ENCODE results near the gene SLC66A2.

Gene SLC66A2

DNA sequence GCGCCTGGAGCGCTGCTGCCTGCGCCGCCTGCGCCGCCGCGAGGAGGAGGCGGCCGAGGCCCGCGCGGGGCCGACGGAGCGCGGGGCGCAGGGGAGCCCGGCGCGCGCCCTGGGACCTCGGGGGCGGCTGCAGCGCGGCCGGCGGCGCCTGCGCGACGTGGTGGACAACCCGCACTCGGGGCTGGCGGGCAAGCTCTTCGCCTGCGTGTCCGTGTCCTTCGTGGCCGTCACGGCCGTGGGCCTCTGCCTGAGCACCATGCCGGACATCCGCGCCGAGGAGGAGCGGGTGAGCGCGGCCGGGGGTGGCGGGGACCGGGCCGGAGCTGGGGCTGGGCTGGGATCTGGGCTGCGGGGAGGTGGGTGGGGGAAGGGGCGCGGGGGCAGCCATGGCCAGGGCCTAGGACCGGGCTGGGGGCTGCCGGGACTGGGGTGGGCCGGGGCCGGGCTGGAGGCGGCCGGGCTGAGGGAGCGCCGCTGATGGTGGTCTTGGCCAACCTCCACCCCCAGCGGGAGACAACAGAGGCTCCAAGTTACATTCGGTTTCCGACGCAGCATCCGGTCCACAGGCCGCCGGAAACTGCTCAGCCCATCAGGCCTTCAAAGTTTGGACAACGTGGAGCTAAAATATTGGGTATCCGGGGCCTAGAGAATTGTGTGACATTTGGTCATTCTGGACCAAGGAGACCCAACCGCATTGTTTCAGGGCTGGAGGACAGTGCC is 87.3 kb downstream of the SLC66A2 start:
- DNase-seq (ENCODE audit: low spot score): no peak
- CTCF ChIA-PET: interaction anchor here (0.7 kb wide), 1 partner anchor 153 kb away, joined by 3 read pairs; no protein-coding TSS in a partner anchor
- POLR2A ChIA-PET (ENCODE audit: low non-redundant PET): no interaction called here
- TF ChIP-seq, protein P1, sequence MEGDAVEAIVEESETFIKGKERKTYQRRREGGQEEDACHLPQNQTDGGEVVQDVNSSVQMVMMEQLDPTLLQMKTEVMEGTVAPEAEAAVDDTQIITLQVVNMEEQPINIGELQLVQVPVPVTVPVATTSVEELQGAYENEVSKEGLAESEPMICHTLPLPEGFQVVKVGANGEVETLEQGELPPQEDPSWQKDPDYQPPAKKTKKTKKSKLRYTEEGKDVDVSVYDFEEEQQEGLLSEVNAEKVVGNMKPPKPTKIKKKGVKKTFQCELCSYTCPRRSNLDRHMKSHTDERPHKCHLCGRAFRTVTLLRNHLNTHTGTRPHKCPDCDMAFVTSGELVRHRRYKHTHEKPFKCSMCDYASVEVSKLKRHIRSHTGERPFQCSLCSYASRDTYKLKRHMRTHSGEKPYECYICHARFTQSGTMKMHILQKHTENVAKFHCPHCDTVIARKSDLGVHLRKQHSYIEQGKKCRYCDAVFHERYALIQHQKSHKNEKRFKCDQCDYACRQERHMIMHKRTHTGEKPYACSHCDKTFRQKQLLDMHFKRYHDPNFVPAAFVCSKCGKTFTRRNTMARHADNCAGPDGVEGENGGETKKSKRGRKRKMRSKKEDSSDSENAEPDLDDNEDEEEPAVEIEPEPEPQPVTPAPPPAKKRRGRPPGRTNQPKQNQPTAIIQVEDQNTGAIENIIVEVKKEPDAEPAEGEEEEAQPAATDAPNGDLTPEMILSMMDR (conservative IDR thresholded peaks at IDR 0.05; ENCODE audit: low read depth): no peak
- no peak overlapping the region for H3K27ac ChIP-seq

DNA sequence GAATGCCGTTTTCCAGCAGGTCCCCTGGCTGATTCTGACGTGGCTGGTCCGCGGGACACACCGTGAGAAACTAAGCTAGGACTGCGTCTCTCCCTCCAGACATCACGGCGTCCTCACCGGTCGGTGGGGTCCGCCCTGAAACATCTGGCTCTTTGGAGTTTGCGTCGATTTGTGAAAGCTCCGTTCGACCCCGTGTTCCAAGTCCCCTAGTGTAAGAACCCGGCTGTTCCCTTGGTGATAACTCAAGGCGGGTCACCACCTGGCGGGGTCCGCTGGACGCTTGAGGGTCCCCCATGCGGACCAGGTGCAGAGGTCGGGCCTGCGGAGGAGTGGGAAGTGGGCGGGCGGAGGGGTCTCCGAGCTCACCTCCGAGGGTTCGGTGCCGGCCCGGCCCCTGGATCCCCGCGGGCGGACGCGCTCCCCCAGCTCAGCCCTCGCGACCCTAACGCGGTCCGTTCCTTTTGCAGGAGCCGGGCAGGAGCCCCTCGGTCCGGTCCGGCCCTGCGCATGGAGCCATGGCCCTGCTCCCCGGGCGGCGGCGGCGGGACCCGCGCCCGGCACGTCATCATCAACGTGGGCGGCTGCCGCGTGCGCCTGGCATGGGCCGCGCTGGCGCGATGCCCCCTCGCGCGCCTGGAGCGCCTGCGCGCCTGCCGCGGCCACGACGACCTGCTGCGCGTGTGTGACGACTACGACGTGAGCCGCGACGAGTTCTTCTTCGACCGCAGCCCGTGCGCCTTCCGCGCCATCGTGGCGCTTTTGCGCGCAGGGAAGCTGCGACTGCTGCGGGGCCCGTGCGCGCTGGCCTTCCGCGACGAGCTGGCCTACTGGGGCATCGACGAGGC is 88.1 kb downstream of the SLC66A2 start:
- no peak overlapping the region for H3K27ac ChIP-seq
- CTCF ChIA-PET: interaction anchor here (0.6 kb wide), 1 partner anchor 110 kb away, joined by 4 read pairs; no protein-coding TSS in a partner anchor
- TF ChIP-seq, protein P1 (conservative IDR thresholded peaks at IDR 0.05; ENCODE audit: low read depth): no peak
- POLR2A ChIA-PET (ENCODE audit: low non-redundant PET): no interaction called here
- DNase-seq (ENCODE audit: low spot score): no peak

DNA sequence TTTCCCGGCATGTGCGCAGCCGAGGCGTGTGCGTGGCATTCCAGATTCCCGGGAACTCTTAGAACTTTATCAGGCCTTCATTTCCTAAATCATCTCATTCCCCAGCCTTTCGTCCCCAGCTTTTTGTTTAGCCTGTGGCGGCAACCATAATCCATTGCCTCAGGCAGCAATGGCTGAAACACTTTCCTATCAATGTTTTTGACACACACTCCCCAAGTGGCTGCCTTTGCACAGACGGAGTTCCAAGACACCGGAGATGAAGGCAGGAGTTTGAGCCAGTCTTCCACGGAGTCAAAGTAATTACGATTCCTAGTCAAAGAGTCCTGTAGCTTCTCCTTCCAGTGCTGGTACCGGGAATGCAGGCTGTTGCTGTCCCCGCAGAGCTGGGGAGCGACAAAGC is 88.9 kb downstream of the SLC66A2 start:
- CTCF ChIA-PET: no interaction called here
- TF ChIP-seq, protein P1 (conservative IDR thresholded peaks at IDR 0.05; ENCODE audit: low read depth): no peak
- DNase-seq (ENCODE audit: low spot score): no peak
- POLR2A ChIA-PET (ENCODE audit: low non-redundant PET): no interaction called here
- H3K27ac ChIP-seq: no peak overlapping the region

DNA sequence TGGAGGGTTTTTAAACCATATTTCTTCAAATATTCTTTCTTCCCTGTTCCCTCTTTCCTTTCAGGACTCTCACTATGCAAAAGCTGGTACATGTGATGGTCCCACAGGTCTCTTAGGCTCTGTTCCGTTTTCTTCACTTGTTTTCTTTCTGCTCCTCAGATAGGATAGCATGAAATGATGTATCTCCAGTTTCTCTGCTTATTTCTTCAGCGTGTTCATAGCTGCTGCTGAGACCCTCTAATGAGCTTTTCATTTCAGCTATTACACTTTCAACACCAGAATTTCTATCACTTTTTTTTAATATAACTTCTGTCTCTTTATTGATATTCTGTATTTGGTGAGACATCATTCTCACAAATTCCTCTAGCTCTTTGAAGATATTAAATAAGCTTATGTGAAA is 89.8 kb downstream of the SLC66A2 start:
- TF ChIP-seq, protein P1 (conservative IDR thresholded peaks at IDR 0.05; ENCODE audit: low read depth): no peak
- no peak overlapping the region for H3K27ac ChIP-seq
- CTCF ChIA-PET: no interaction called here
- POLR2A ChIA-PET (ENCODE audit: low non-redundant PET): no interaction called here
- DNase-seq (ENCODE audit: low spot score): no peak

DNA sequence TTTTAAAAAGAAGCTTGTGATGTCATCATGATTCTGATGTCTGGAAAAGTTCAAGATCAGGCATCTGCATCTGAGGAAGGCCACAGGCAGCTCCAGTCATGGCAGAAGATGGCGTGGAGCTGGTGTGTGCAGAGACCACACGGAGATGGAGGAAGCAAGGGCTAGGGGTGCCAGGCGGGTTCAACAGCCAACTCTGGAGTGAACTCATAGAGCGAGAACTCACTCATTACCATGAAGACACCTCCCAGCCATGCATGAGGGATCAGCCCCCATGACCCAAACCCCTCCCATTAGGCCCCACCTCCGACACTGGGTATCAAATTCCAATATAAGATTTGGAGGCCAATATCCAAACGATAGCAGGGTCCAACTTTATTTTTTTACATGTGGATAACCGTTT is 92.1 kb downstream of the SLC66A2 start:
- DNase-seq (ENCODE audit: low spot score): no peak
- ChIA-PET CTCF (no interaction called here), POLR2A (ENCODE audit: low non-redundant PET) (no interaction called here)
- H3K27ac ChIP-seq: no peak overlapping the region
- TF ChIP-seq, protein P1 (conservative IDR thresholded peaks at IDR 0.05; ENCODE audit: low read depth): no peak

DNA sequence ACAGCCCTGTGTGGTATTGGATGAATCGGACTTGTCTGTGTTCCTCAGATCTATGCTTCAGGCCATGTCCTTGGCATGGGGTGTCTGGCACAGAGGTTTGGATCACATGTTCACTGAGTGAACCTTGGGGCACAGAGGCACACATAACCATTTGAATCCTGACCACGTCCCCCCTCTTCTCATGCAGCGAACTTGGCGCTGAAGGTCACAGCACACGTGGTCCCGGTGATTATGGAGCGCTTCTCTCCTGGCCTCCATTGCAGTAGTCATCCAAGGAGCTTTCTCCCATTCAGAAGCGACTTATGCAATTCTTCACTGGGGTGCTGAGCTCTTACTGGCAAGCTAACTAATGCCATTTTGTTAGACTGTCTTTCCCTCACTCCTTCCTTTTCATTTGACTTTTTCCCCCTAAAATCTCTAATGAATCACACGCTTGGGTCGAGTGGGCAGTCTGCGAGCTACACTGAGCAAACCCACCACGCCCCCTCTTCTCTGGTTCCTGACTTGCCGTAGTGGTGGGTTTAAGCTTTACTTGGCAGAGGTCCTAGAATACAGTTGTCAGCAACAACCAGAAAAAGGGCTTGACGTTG is 94.3 kb downstream of the SLC66A2 start:
- CTCF ChIA-PET: no interaction called here
- POLR2A ChIA-PET (ENCODE audit: low non-redundant PET): no interaction called here
- no peak overlapping the region for H3K27ac ChIP-seq
- TF ChIP-seq, protein P1 (conservative IDR thresholded peaks at IDR 0.05; ENCODE audit: low read depth): no peak
- DNase-seq (ENCODE audit: low spot score): no peak
